ENCODE measurements around the gene KIF4A. TPM values are rescaled to one million over a fixed set of nuclear protein-coding genes. Genes with fewer than 3 reads are reported as not detected.
A peak's percentile ranks its signal among the peaks of the same experiment; 100 is the strongest.
"Not testable (repeated sequence)": the region's sequence is repeated elsewhere in the genome, so short reads cannot be mapped to it uniquely, and the experiment has no call there.

KIF4A gene
- 0.40 TPM for total RNA-seq
- long read RNA-seq = 0 reads

GRCh38 chrX:70289793-70290770, at the start of gene KIF4A, which contains the start of gene PDZD11:
Gene KIF4A (plus strand): TSS chrX:70290104. CDS start chrX:70290459, 355 bp downstream.
Gene PDZD11 (minus strand): TSS chrX:70289927. CDS start chrX:70289341, 586 bp downstream.
- ATAC-seq = peak; percentile 100
- intact Hi-C loops (cut with micrococcal nuclease) = no loop called here
- DNase-seq = peak; percentile 85

GRCh38 chrX:70240751-70241150, 49.2 kb upstream of the KIF4A start:
- ATAC-seq (no peak), DNase-seq (no peak)
- intact Hi-C loops (cut with micrococcal nuclease) = no loop called here

- ATAC-seq (no peak), DNase-seq (no peak)
- intact Hi-C loops (cut with micrococcal nuclease) = no loop called here
Observed at GRCh38 chrX:70241501-70241900, 48.4 kb upstream of the KIF4A start.

DNA sequence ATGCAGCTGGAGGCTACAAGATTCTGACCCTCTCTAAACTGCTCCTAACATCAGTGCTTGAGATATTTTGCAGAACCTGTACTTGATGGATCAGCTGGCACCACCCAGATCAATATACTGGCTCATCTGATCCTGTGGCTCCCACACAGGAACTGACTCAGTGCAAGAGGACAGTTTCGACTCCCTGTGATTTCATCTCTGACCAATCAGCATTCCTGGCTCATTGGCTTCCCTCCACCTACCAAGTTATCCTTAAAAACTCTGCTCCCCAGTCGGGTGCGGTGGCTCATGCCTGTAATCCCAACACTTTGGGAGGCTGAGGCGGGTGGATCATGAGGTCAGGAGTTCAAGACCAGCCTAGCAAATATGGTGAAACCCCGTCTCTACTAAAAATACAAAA, 46.3 kb upstream of the KIF4A start:
- DNase-seq; intact Hi-C loops (cut with micrococcal nuclease); ATAC-seq: not testable (repeated sequence)

DNA sequence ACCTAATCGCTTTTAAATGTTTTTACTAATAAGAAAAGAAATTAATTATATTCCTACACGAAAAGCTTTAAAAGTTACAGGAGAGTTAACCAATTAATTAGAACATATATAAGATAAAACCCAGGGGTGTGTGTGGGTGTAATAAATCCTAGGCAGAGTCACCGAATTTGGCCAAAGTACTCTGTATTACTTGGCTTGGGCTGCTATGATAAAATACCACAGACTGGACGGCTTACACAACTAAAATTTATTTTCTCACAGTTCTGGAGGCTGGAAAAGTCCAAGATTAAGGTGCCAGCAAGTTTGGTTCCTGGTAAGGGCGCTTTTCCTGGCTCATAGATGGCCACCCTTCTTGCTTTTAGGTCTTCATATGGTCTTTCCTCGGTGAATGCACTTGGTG, 45.0 kb upstream of the KIF4A start:
- DNase-seq (no peak), ATAC-seq (peak; percentile 27)
- intact Hi-C loops (cut with micrococcal nuclease) = no loop called here

GRCh38 chrX:70247252-70247651, 42.7 kb upstream of the KIF4A start:
- DNase-seq (no peak), ATAC-seq (no peak)
- intact Hi-C loops (cut with micrococcal nuclease) = no loop called here

GRCh38 chrX:70252491-70252890, 37.4 kb upstream of the KIF4A start:
- DNase-seq (no peak), ATAC-seq (no peak)
- intact Hi-C loops (cut with micrococcal nuclease) = no loop called here

DNA sequence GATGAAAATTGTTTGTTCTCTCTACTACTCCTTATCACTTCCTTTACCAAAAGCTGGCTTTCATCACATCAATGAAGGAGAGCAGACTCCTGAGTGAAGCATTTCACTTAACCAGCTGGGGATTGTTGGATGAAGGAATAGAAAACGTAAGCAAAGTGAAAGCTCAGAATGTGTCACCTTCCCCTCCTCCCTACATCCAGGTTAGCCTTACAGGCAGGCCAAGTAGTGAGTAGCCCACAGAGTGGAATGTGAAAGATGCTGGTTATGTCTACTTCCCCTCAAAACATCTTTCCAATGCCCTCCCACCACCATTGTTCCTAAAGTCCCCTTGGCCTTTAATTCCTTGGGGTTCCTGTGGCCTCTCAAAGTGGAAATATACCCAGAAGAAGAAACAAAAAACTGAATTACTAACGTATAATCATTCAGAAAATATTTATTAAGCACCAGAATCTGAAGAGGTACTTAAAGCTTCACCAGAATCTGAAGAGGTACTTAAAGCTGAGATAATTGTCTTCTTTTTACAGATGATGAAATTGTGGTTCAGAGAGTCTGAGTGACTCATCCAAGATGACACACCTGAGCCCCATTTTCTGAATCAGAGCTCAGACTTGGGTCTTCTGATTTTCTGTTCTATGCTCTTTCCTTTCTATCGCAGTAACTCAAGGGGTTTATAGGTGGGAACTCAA, 36.4 kb upstream of the KIF4A start:
- ATAC-seq = no peak
- intact Hi-C loops (cut with micrococcal nuclease) = no loop called here
- DNase-seq = no peak

GRCh38 chrX:70254063-70254400, 35.9 kb upstream of the KIF4A start:
- ATAC-seq = no peak
- intact Hi-C loops (cut with micrococcal nuclease) = no loop called here
- DNase-seq = no peak

- DNase-seq = no peak
- intact Hi-C loops (cut with micrococcal nuclease) = no loop called here
- ATAC-seq = no peak
Observed at GRCh38 chrX:70254909-70255308, 35.0 kb upstream of the KIF4A start.

GRCh38 chrX:70255452-70255851, 34.5 kb upstream of the KIF4A start:
- no peak for DNase-seq
- peak; percentile 60 for ATAC-seq
- intact Hi-C loops (cut with micrococcal nuclease) = no loop called here

- no peak for DNase-seq
- intact Hi-C loops (cut with micrococcal nuclease) = no loop called here
- ATAC-seq = no peak
Observed at GRCh38 chrX:70257423-70258288, 32.2 kb upstream of the KIF4A start.

GRCh38 chrX:70260104-70260503, 29.8 kb upstream of the KIF4A start, which contains the start of gene P2RY4:
Gene P2RY4 (minus strand): TSS chrX:70260204. CDS start chrX:70259624, 580 bp downstream.
- ATAC-seq = no peak
- intact Hi-C loops (cut with micrococcal nuclease) = no loop called here

DNA sequence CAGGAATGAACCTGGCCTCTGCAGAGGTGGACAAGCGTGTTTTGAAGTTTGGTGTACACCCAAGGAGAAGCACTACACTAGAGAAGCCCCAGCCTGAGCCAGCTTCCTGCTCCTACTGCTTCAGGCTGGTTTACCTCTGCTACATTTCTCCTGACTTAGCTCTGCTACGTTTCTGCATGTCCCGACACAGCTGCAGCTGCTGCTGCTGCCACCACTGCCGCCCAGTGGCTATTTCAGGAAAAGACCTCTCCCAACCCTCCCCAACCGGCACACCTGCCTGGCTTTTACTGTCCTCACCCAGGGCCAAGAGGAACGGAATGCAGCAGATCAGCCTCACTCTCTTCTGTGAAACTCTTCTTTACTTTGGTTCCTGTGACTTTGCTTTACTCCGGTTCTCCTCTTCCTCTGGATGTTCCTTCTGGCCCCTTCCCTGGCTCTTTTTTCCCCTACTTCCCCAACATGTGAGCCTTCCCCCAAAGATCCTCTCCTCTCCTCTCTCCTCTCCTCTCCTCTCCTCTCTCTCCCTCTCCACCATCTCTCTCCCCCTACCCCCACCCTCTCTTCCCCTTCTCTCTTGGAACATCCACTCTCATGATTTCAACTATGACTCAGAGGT, 26.8 kb upstream of the KIF4A start:
- ATAC-seq (peak; percentile 55), DNase-seq (peak; percentile 39)
- intact Hi-C loops (cut with micrococcal nuclease) = no loop called here

More at GRCh38 chrX:70260104-70260503, 29.8 kb upstream of the KIF4A start, which contains the start of gene P2RY4:
- no peak for DNase-seq

DNA sequence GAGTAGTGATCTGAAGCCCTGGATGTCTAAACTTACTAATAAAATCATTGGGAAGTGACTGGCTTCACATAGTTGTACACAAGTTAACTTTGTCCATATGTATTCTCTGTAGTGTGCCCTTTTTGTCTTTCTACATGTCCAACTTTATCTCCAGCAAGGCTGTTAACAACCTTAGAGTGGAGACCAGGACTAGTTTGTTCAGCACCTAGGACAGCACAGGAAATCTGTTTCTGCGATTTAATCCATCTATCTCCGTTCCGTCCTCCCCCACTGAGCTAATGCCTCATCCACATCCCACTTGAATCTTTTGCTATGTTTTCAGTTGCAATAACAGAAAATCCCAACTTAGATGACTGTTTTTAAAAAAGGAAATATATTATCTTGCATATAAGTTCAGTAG, 25.1 kb upstream of the KIF4A start:
- intact Hi-C loops (cut with micrococcal nuclease) = no loop called here
- no peak for ATAC-seq
- no peak for DNase-seq

- intact Hi-C loops (cut with micrococcal nuclease) = no loop called here
- no peak for ATAC-seq
- no peak for DNase-seq
Observed at GRCh38 chrX:70268034-70268433, 21.9 kb upstream of the KIF4A start, which contains the start of gene ARR3. Gene ARR3 (plus strand): TSS chrX:70268334. CDS start chrX:70269386, 1,052 bp downstream.

DNA sequence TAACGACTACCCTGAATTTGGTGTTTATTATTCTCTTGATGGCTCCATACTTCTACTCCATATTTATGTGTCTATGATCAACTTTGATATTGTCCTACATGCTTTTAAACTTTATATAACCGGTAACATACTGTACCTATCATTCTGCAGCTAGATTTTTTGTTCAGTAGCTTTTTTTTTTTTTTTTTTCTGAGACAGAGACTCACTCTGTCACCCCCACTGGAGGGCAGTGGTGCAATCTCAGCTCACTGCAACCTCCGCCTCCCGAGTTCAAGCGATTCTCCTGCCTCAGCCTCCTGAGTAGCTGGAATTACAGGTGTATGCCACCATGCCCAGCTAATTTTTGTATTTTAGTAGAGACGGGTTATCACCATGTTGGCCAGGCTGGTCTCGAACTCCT, 15.9 kb upstream of the KIF4A start:
- DNase-seq; ATAC-seq; intact Hi-C loops (cut with micrococcal nuclease): not testable (repeated sequence)

- DNase-seq = no peak
- no peak for ATAC-seq
- intact Hi-C loops (cut with micrococcal nuclease) = no loop called here
Observed at GRCh38 chrX:70279081-70279480, 10.8 kb upstream of the KIF4A start.

- intact Hi-C loops (cut with micrococcal nuclease) = no loop called here
- DNase-seq = no peak
Observed at GRCh38 chrX:70280573-70280972, 9.3 kb upstream of the KIF4A start.

More at GRCh38 chrX:70280573-70280972, 9.3 kb upstream of the KIF4A start:
- no peak for ATAC-seq

Data from left ventricle myocardium superior (tissue), 1 donor.